GM12892 (cell line): ENCODE data around the gene CALML3.

Experiments used
- POLR2A ChIP-seq: IDR thresholded peaks from 2 replicates; pipeline ENCODE4 v1.6.1; 2011; ENCODE audit warnings: low read depth, low read length, control low read depth
- POLR2AphosphoS5 ChIP-seq: IDR thresholded peaks from 2 replicates; pipeline ENCODE4 v1.6.1; 2011; ENCODE audit warnings: low read depth, low read length, control low read depth

GRCh38 chr10:5550250-5550545 lies 25.4 kb downstream of the CALML3 start:
- TF ChIP-seq POLR2AphosphoS5 (no peak), POLR2A (no peak)
